HG03175 (cell line): ENCODE measurements around the gene THSD7B.
"Not testable (repeated sequence)": the region's sequence is repeated elsewhere in the genome, so short reads cannot be mapped to it uniquely, and the experiment has no call there.

Source experiments
- ATAC-seq: cut with Tn5 transposase; IDR thresholded peaks from one replicate; pipeline ENCODE4 v1.9.1; 2021; ENCODE audit warnings: mild to moderate bottlenecking, moderate library complexity; ENCODE audit not compliant: unreplicated experiment

The THSD7B gene, protein sequence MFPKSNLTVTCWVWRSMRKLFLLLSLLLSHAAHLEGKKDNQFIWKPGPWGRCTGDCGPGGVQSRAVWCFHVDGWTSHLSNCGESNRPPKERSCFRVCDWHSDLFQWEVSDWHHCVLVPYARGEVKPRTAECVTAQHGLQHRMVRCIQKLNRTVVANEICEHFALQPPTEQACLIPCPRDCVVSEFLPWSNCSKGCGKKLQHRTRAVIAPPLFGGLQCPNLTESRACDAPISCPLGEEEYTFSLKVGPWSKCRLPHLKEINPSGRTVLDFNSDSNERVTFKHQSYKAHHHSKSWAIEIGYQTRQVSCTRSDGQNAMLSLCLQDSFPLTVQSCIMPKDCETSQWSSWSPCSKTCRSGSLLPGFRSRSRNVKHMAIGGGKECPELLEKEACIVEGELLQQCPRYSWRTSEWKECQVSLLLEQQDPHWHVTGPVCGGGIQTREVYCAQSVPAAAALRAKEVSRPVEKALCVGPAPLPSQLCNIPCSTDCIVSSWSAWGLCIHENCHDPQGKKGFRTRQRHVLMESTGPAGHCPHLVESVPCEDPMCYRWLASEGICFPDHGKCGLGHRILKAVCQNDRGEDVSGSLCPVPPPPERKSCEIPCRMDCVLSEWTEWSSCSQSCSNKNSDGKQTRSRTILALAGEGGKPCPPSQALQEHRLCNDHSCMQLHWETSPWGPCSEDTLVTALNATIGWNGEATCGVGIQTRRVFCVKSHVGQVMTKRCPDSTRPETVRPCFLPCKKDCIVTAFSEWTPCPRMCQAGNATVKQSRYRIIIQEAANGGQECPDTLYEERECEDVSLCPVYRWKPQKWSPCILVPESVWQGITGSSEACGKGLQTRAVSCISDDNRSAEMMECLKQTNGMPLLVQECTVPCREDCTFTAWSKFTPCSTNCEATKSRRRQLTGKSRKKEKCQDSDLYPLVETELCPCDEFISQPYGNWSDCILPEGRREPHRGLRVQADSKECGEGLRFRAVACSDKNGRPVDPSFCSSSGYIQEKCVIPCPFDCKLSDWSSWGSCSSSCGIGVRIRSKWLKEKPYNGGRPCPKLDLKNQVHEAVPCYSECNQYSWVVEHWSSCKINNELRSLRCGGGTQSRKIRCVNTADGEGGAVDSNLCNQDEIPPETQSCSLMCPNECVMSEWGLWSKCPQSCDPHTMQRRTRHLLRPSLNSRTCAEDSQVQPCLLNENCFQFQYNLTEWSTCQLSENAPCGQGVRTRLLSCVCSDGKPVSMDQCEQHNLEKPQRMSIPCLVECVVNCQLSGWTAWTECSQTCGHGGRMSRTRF (N-terminal part only)

DNA sequence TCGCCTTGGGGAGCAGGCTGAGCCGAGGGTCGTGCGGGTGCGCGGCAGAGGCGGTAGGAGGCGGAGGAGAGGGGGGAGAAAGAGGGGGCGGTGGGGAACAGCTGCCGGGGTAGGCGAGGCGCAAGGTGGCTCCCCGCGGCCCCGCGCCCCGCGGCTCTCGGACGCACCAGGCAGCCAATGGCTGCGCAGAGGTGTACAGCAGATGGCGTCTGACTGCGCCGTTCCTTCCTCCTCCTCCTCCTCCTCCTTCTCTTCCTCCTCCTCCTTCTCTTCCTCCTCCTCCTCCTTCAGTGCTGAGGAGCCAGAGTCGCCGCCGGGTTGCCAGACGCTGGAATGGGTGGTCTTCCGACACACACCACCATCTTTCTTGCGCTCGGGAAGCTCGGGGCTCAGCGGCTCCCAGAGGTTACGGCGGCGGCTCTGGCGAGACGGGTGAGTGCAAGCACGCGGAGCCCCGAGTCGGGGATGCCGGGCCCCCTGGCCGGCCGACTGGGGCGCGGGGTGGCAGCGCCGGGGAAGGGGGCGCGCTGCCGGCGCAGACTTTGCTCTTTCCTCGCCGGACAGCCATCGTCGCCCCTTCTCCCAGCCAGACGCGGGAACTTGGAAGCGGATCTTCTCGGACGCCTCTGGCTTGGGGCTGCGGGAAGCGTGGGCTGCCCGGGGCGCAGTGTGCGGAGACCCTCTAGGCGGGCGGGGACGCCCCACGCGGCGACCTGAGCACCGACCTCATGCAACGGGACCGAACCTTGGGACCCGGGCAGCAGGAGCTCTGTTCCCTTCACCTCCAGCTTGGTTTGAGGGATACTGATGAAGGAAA is at the start of gene THSD7B:
Gene THSD7B (plus strand): TSS at position 290 of the 817 bp plus-strand sequence. CDS start 116,634 bp downstream, outside the sequence.
- ATAC-seq = no peak

DNA sequence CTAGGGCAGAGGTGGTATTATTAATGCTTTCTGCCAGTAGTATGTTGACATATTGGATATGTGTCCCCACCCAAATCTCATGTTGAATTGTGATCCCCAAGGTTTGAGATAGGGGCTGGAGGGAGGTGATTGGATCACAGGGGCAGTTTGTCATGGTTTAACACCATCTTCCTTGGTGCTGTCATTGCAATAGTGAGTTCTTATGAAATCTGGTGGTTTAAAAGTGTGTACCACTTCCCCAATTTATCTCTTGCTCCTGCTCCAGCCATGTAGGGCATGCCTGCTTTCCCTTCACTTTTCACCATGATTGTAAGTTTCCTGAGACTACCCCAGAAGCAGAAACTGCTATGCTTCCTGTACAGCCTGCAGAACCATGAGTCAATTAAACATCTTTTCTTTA is 47.1 kb upstream of the THSD7B start:
- no peak for ATAC-seq

GRCh38 chr2:136727973-136728699 is 37.2 kb upstream of the THSD7B start:
- no peak for ATAC-seq

GRCh38 chr2:136736236-136736635 is 29.1 kb upstream of the THSD7B start:
- no peak for ATAC-seq

DNA sequence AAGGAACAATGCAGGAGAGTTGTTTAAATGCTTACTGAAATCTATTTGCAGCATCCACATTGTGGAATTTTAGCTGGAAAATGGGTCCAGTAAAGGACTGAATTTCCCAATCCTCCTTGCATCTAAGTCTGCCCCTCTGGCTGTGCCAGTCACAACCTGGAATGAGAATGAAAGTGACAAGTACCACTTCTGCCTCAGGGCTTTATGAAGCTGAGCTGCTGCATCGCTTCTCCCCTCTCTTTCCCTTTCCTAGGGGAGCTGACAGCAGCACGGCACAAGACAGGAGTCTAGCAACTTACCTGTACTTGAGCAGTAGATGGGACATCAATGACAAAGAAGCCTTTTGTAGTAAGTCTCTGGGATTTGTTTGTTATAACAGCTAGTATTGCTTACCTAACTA is 27.3 kb upstream of the THSD7B start:
- no peak for ATAC-seq

DNA sequence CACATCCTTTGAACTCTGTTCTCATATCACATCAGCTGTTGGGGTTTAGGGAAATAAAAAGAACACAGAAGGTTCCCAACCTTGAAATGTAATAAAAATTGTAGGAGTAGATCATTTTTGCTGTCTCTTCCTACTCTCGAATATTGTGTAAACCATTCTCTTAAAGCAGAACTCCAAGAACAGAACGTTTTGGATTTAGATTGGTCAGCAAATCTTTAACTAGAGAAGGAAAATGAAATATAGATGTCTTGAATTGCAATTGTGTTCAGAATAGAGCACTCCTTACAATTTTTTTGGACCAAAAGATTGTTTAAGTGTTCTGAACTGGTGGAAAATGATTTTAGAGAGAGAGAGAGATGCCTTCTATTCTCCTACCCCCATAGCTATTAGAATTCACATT is 23.9 kb upstream of the THSD7B start:
- ATAC-seq = no peak

DNA sequence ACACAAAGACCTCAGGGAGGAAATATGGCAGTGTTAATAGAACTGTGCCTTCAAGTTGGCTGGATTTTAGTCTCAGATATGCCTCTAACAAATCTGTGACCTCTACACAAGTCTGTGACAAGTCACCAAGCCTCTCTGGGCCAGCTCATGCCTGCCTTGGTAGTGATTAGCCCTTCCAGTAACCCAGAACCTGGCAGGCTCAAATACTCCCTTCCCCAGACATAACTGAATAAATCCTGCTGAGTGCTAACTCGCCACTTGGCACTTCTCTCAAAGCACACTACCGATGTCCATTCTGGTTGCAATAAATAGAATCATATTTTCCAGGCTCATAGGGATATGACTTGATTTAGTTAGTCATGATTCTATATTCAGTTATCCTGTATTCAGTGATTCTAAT is 15.3 kb upstream of the THSD7B start:
- ATAC-seq = no peak

- no peak for ATAC-seq
Observed at GRCh38 chr2:136751406-136751805, 13.9 kb upstream of the THSD7B start.

DNA sequence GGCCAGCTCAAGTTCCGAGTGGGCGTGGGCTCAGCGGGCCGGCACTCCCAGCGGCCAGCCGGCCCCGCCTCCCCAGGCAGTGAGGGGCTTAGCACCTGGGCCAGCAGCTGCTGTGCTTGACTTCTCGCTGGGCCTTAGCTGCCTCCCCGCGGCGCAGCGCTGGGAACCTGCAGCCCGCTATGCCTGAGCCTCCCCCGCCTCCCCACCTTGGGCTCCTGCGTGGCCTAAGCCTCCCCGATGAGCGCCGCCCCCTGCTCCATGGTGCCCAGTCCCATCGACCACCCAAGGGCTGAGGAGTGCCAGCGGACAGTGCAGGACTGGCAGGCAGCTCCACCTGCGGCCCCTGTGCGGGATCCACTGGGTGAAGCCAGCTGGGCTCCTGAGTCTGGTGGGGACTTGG is 6.8 kb upstream of the THSD7B start:
- ATAC-seq = not testable (repeated sequence)

DNA sequence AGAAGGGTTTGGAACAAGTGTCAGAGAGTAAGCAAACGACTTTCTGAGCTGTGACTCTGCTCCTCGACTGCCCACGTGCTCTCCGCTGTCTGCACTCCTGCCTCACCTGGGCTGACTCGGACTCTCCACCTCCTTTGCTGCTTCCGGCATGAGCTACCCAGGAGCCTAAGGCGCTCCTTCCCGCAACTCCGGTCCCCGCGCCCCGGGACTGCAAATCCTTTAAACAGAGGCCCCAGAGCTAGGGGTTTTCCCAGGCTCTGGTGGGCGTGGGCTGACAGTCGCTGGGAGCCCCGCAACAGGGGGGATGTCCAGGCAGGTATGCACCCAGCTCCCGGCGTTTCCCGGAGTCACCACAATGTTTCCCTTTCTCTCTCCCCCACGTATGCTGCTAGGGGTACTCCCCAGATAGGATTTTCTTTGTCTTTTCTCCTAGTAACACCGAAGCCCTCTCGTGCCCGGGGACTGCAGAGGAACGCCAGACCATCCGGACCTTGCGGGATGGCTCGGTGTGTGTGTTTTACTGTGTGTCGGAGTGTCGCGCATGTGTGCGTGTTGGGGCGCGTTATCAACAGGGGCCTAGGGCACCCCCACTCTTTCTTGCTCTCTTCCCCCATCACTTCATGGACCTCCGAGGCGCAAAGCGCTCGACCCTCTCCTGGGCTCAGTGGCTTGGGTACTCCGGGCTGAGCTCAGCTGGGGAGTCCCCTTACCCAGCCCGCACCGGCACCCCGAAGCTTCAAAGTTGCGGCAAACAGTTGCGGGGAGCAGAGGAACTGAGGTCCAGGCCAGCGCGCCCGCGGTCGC is 691 bp upstream of the THSD7B start:
- no peak for ATAC-seq

DNA sequence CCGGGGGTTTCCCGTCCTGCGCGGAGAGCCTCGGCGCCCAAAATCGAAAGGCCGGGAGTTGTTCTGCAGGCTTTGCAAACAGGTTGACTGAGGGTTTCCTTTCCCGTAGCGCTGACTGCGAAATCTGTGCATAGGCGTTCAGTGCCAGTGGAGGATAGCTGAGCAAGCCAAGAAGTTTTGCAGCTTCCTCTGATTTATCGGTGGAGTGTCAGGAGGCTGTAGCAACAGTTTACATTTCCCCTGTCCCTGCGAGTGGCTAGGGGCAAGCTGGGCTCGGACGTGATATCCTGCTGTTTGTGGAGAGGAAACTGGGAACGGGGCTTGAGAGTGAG is 694 bp downstream of the THSD7B start:
- no peak for ATAC-seq

- no peak for ATAC-seq
Observed at GRCh38 chr2:136767030-136767429, 1.7 kb downstream of the THSD7B start.

- ATAC-seq = no peak
Observed at GRCh38 chr2:136769871-136770270, 4.5 kb downstream of the THSD7B start.

DNA sequence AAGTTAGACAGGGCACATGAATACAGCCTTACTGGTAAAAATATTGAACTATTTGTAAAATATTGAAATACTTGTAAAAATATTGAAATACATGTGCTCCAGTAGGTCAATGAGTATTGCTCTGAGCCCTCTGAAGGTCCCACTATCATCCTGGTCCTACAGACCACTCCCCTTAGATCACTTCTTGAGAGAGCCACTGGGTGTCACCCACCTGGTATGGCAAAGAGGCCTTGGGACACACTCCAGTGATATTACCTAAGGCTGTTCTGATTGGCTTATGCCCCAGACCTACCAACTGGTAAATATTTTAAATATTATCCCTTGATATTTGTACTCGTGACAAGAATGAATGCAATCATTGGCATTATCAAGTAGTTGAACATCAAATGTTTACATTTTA is 5.0 kb downstream of the THSD7B start:
- ATAC-seq = no peak

DNA sequence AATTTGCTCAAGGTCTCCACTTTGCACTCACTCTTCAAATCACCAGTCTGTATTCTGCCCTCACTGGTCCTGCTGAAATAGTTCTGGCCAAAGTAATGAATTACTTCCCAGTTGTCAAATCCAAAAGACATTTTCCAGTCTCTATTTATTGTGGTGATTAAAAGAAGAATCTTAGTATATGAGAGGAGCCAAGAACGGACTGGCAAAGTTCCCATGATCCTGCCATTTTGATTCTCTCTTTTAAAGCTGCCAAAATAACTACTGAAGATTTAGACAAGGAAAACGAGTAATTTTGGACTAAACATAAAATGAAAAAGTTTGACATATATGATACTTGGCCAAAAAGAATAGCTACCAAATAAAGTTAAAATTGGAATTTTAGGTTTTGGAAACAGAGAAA is 12.0 kb downstream of the THSD7B start:
- ATAC-seq = no peak

GRCh38 chr2:136783856-136784255 is 18.5 kb downstream of the THSD7B start:
- ATAC-seq = no peak

DNA sequence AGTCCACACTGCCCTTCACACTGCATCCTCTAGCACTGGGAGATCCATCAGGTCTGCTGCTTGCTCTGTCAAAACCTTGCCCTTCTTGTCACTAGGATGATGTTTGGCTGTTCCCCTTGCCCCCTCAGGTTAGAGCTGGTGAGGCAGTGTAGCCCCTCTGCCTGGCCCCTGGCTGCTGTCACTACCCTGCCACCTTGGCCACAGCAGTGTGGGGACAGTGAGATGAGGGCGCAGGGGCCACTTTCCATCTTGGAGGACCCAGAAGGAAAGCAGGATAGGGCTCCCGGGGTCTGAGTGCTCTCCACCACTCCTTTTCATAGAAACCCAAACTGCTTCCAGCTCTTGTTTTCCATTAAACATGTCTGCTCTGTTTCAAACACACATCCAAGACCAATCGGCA is 19.9 kb downstream of the THSD7B start:
- no peak for ATAC-seq

- ATAC-seq = no peak
Observed at GRCh38 chr2:136787970-136788369, 22.6 kb downstream of the THSD7B start.

- ATAC-seq = no peak
Observed at GRCh38 chr2:136796339-136796738, 31.0 kb downstream of the THSD7B start.
